Muscle layer of duodenum (tissue), 2 donors: ENCODE measurements around the gene KRTAP2-2.
"Not testable (repeated sequence)": the region's sequence is repeated elsewhere in the genome, so short reads cannot be mapped to it uniquely, and the experiment has no call there.

Experiments used
- H3K27ac ChIP-seq: one replicate; pipeline ENCODE4 v1.7.0; 2013; ENCODE audit warnings: mild to moderate bottlenecking, low read length
- H3K27me3 ChIP-seq: one replicate; pipeline ENCODE4 v1.7.0; 2013; ENCODE audit warnings: low read depth, mild to moderate bottlenecking, control low read depth, low read length
- H3K36me3 ChIP-seq, 2 donors: one replicate each; pipeline ENCODE4 v1.7.0; 2013; ENCODE audit warnings: low read length in 2 of 2, control low read depth in 1 of 2, mild to moderate bottlenecking in 1 of 2; ENCODE audit not compliant: insufficient read depth in 2 of 2, control insufficient read depth in 1 of 2
- H3K4me1 ChIP-seq, 2 donors: one replicate each; pipeline ENCODE4 v1.7.0; 2013; ENCODE audit warnings: low read length in 2 of 2, mild to moderate bottlenecking in 2 of 2, control low read depth in 1 of 2, moderate library complexity in 1 of 2; ENCODE audit not compliant: insufficient read depth in 2 of 2, control insufficient read depth in 1 of 2
- H3K4me3 ChIP-seq, 2 donors: one replicate each; pipeline ENCODE4 v1.7.0; 2013; ENCODE audit warnings: low read length in 2 of 2, low read depth in 1 of 2, mild to moderate bottlenecking in 1 of 2
- H3K9me3 ChIP-seq, 2 donors: one replicate each; pipeline ENCODE4 v1.7.0; 2013; ENCODE audit warnings: low read length in 2 of 2, control low read depth in 1 of 2, mild to moderate bottlenecking in 1 of 2; ENCODE audit not compliant: control insufficient read depth in 1 of 2
- donor health status: healthy.

Gene KRTAP2-2, protein sequence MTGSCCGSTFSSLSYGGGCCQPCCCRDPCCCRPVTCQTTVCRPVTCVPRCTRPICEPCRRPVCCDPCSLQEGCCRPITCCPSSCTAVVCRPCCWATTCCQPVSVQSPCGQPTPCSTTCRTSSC

DNA sequence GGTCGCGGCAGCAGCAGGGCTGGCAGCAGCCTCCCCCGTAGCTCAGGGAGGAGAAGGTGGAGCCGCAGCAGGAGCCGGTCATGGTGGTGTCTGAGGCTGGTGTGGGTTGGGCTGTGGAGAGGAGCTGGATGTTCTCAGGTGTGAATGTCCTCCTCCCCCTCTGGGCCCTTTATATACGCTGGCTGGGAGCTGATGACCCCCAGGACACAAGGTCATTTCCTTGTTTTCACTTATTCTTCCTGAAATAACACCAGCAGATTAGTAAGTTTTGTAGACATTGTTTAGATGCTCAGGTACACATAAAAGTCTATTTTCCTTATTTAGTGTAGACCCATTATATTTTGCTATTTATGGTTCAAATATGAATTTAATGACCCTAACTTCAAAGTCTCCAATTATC is at the start of gene KRTAP2-2:
Gene KRTAP2-2 (minus strand): TSS at position 101 of the 400 bp plus-strand sequence. CDS start 19 bp downstream, at position 82.
- H3K9me3 ChIP-seq, H3K4me1 ChIP-seq, H3K4me3 ChIP-seq, H3K27me3 ChIP-seq, H3K27ac ChIP-seq, H3K36me3 ChIP-seq: not testable (repeated sequence)

DNA sequence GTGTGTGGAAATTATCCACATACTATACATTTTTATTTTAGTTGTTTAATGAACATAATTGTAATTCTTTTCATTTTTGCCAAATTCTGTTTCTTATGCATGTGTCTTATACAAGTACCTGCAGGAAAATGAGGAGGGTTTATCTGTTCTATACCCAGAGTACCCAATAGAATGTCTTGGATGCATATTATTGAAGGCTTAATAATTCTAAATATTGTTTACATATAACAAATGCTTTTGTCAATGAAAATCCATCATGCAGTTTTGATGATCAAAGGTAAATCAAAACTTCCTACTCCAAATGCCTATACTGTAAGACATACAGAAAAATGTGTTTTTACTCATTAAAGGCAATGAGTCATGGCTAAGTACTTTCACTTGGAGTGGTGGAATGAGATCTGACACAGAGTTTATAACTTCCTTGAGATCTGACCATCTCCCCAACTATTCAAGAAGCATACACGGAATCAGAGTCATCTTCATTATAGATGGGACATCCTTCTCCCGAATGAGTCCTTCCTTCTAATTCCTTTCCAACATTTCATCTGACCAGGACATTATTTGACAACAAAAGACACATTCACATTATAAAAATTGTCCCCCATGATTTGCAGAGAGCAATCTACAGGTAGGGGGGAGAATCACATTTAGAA is 49.5 kb upstream of the KRTAP2-2 start:
- H3K27me3 ChIP-seq, H3K4me3 ChIP-seq, H3K27ac ChIP-seq, H3K4me1 ChIP-seq, H3K36me3 ChIP-seq, H3K9me3 ChIP-seq: not testable (repeated sequence)

DNA sequence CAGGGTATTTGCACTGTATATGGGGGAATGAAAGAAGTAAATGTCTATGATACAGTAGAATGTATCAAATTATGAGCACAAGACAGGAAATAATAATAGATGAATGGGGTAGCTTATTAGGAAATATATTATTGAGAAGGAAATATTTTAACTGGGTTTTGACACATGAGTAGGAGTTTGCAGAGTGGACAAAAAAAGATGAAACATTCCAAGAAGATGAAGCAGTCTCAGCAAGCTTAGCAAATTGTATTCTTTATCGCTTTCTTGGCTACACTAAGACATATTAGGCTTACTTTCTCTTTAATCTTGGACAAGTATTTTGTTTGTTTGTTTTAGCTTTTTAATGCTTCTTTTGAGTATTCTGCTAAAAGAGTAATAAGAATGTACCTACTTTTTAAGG is 48.9 kb upstream of the KRTAP2-2 start:
- Histone ChIP-seq H3K36me3 (no peaks in the 10 kb centered on the region), H3K4me3 (no peak overlapping the region), H3K4me1 (no peaks in the 10 kb centered on the region), H3K27me3 (no peaks in the 10 kb centered on the region), H3K27ac (no peak overlapping the region), H3K9me3 (no peaks in the 10 kb centered on the region)

DNA sequence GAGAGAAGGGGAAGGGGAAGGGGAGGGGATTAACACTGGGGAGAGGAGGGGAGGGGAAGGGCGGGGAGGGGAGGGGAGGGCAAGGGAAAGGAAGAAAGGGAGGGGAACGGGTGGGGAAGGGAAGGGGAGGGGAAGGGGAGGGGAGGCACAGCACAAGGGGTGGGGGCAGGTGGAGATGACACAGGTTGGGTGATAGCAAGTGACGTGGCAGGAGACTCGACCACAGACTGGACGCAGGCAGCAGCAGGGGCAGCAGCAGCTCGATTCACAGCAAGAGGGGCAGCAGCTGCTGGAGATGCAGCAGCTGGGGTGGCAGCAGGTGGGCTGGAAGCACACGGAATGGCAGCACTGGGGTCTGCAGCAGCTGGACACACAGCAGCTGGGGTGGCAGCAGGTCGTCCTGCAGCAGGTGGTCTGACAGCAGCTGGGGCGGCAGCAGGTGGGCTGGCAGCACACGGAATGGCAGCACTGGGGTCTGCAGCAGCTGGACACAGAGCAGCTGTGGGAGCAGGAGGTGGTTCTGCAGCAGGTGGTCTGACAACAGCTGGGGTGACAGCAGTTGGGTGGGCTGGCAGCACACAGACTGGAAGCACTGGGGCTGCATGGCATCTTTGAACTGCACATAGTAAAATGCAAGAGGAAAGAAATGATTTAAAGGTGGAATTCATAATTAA is 46.7 kb upstream of the KRTAP2-2 start, which contains the start of gene KRTAP4-16:
Gene KRTAP4-16 (minus strand): TSS at position 624 of the 674 bp plus-strand sequence. CDS start 0 bp downstream, at position 624.
- H3K27ac ChIP-seq, result no peak within 1 kb of the TSS

DNA sequence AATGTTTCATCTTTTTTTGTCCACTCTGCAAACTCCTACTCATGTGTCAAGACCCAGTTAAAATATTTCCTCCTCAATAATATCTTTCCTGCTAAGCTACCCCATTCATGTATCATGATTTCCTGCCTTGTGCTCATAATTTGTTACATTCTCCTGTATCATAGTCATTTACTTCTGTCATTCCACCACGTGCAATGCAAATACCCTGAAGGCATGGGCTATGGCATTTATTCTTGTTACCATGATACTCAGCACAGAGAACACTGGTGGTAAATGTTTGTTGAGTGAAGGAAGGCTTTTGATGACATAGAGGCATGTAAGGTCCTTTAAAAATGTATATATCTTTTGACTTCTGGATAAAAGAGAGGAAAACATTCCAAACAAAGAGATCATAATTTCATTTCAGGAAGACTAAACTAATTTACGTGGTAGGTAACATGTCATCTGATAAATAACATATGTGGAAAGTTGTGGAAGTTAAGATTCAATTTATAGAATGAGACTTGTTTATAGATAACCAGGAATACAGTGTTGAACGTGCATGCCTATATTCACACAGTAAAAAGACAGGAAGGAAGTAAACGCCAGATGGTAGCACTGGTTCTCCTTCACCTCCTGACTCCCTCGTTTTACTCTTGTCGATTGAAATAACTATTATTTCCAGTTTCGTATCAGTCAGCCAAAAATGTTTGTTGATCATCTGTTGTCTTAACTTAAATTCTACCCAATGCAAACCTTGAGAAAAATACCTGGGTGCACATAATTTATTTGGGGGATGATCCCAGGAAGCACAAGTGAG is 44.9 kb upstream of the KRTAP2-2 start:
- H3K4me3 ChIP-seq, H3K4me1 ChIP-seq, H3K27me3 ChIP-seq, H3K36me3 ChIP-seq, H3K27ac ChIP-seq, H3K9me3 ChIP-seq: not testable (repeated sequence)

More for the DNA sequence above, 46.7 kb upstream of the KRTAP2-2 start, which contains the start of gene KRTAP4-16:
- no peaks in the 10 kb centered on the region for H3K9me3 ChIP-seq
- H3K4me3 ChIP-seq, result no peak within 1 kb of the TSS
- H3K36me3 ChIP-seq, result no peaks in the 10 kb centered on the region
- H3K4me1 ChIP-seq, result no peaks in the 10 kb centered on the region
- H3K27me3 ChIP-seq, result no peaks in the 10 kb centered on the region

DNA sequence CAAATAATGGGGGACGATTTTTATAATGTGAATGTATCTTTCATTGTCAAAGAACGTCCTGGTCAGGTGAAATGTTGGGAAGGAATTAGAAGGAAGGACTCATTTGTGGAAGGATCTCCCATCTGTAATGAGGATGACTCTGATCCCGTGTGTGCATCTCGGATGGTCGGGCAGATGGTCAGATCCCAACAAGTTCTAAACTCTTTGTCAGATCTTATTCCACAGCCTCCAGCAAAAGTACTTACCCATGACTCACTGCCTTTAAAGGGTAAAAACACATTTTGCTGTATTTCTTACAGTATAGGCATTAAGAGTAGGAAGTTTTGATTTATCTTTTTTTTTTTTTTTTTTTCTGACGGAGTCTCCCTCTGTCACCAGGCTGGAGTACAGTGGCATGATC is 43.5 kb upstream of the KRTAP2-2 start:
- Histone ChIP-seq H3K36me3 (no peaks in the 10 kb centered on the region), H3K27ac (no peak overlapping the region), H3K4me3 (no peak overlapping the region), H3K4me1 (no peaks in the 10 kb centered on the region), H3K27me3 (no peaks in the 10 kb centered on the region), H3K9me3 (no peaks in the 10 kb centered on the region)

DNA sequence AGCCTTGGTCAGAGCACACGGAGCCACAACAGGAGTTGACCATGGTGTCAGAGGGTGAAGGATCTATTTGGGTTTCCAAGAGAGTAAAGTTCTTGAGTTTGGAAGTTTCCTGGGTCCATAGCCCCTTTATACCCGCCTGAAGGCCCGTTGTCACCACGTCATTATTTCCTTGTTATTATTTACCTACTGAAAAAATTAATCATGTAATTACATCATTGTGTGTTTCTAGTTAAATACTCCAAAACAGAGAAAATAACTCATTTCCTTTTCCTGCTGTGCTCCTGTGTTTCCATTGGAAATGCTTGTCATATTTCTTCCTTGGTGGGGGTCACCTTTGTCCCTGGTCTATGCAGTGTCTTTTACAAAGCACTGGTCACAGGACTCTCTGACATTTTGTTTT is 43.0 kb upstream of the KRTAP2-2 start, which contains the start of gene KRTAP4-8:
Gene KRTAP4-8 (minus strand): TSS at position 101 of the 400 bp plus-strand sequence. CDS start 58 bp downstream, at position 43.
- no peaks in the 10 kb centered on the region for H3K27me3 ChIP-seq
- no peaks in the 10 kb centered on the region for H3K9me3 ChIP-seq
- no peaks in the 10 kb centered on the region for H3K4me1 ChIP-seq
- no peaks in the 10 kb centered on the region for H3K36me3 ChIP-seq
- no peak within 1 kb of the TSS for H3K4me3 ChIP-seq
- H3K27ac ChIP-seq, result no peak within 1 kb of the TSS

DNA sequence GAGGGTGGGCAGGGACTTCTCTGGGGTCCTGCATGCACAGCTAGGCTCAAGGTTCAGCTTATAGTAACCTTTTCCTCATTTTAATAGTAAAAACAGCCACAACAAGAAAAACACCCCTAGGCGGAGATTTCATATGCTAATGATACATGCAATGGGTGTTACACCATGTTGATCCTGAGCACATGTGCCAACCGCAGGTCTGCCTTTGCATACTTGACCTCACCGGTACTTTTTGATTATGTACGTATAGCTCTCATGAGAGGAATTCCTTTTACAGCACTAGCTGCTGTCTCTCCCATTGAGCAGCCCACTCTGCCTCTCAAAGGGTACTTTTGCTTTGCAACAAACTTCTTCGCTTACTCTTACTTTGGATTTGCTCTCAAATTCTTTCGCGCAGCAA is 41.0 kb upstream of the KRTAP2-2 start:
- no peak overlapping the region for H3K4me3 ChIP-seq
- H3K9me3 ChIP-seq, result no peaks in the 10 kb centered on the region
- H3K4me1 ChIP-seq, result no peaks in the 10 kb centered on the region
- H3K27ac ChIP-seq, result no peak overlapping the region
- no peaks in the 10 kb centered on the region for H3K27me3 ChIP-seq
- H3K36me3 ChIP-seq, result no peaks in the 10 kb centered on the region

DNA sequence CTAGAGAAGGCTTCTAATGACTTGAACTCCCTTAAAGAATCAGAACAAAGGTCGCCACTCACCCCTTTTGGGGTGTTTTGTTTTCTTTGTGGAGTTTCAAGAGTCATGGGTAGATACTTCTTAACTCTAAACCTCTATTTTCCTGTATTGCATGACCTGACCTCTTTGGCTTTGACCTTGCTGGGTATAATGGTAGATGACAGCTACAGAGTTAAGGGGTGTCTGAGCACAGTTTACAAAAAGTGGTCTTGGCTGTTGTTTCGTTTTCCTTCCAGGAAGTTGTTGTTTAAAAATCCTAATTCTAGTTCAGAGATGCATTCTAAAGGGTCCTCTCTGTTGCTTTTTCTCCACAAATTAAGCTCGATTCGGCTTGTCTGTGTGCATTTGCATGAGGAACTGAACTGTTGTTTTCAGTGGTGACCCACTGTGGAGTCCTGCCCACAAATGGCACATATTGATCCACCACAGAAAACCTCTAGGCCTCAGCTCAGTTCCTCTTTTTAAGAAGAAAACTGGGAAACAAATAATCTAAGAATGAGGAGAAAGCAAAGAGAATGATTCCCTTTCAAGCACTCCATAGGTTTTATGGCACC is 33.8 kb upstream of the KRTAP2-2 start:
- H3K27ac ChIP-seq, H3K9me3 ChIP-seq, H3K4me1 ChIP-seq, H3K4me3 ChIP-seq, H3K27me3 ChIP-seq, H3K36me3 ChIP-seq: not testable (repeated sequence)

DNA sequence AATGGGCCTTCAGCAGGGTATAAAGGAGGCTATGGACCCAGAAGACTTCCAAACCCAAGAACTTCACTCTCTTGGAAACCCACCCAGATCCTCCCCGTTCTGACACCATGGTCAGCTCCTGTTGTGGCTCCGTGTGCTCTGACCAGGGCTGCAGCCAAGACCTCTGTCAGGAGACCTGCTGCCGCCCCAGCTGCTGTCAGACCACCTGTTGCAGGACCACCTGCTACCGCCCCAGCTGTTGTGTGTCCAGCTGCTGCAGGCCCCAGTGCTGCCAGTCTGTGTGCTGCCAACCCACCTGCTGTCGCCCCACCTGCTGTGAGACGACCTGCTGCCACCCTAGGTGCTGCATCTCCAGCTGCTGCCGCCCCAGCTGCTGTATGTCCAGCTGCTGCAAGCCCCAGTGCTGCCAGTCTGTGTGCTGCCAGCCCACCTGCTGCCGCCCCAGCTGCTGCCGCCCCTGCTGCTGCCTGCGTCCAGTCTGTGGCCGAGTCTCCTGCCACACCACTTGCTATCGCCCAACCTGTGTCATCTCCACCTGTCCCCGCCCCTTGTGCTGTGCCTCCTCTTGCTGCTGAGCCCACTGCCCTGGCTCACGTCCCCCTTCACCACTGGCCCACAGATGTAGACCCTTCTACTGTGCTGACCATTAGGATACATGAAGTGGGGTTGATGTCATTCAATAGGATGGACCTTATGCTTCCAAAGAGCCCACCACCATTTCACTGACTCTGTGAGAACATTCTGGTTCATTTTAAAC is 29.2 kb upstream of the KRTAP2-2 start, which contains the start of gene KRTAP4-7:
Gene KRTAP4-7 (plus strand): TSS at position 51 of the 757 bp plus-strand sequence. CDS start 57 bp downstream, at position 108.
- H3K9me3 ChIP-seq, H3K27ac ChIP-seq, H3K4me1 ChIP-seq, H3K27me3 ChIP-seq, H3K36me3 ChIP-seq, H3K4me3 ChIP-seq: not testable (repeated sequence)
